Stimulated activated CD8-positive, alpha-beta memory T cell treated with anti-CD3 and anti-CD28 coated beads, Interleukin-7, amount 100 ng/mL, for 48 hours (primary cell): ENCODE measurements around the gene TXNDC2.

Experiments used
- DNase-seq, 2 donors: peaks; one replicate each; pipeline ENCODE4 v3.0.0-alpha.2; 2020; ENCODE audit warnings: low read depth in 1 of 2; ENCODE audit errors: extremely low read depth in 1 of 2

The TXNDC2 gene

DNA sequence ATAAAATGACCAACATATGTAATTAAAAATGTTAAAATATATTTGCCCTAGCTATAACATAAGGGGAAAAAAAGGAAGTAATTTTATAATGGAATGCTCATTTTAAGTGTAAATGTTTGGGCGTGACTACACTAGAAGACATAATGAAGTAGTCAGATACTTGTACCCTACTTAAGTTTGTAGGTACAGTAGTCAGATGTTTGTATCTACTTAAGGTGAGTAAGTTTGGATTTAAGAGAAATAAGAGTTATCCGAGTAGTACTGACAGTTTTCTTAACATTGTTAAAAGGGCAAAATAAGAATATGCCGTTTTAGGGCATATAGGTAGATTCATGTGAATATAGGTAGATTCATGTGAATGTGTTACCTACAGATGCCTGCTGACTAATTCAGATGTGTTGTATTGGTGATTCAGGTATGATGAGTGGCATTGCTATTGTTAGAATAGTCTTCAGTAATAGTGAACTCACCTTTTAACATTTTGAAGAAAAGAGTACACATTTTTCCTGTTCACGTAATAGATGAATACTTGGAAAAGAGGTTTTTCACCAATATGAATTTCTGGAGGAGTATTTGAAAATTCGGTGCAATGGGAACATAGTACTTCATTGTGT lies 43.0 kb downstream of the TXNDC2 start:
- DNase-seq = no peak

DNA sequence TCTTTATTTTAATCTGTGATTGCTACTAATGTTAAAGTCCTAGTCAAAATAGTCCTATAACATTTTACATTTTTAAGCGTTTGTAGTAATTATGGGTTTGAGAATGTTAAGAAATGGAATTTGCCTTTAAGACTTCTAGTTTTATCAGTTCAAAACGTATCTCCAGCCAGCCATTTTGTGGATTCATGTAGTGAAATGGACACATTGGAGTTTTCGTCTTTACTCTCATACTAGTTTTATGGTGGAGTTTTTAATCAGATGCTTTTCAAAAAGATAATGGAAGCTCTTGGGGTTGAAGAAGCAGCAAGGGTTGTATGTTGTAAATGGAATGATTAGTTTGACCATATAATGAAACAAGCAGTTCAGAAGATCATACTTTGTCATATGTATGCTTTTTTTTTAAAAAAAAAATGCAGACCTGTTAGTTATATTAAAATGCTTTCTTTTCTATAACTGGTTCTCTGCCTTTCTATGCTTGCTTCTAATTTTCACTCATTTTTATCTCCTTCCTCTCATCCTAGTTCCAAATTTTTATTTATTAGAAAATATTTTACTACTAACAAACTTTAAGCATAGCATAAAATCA lies 44.6 kb downstream of the TXNDC2 start:
- no peak for DNase-seq

- no peak for DNase-seq
Observed at GRCh38 chr18:9931146-9931545, 45.4 kb downstream of the TXNDC2 start.

DNA sequence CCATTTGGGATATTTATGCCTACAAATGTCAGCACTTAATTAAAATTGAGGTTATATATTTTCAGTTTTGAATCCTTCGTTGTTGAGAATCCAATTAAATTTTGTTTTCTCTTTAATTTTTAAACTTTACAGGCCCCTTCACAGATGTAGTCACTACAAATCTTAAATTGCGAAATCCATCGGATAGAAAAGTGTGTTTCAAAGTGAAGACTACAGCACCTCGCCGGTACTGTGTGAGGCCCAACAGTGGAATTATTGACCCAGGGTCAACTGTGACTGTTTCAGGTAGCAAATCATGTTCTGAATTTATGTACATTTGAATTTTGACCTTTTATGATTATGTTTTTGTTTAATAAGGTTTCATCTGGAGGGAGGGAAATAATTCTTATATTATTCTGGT lies 45.9 kb downstream of the TXNDC2 start:
- DNase-seq = no peak

DNA sequence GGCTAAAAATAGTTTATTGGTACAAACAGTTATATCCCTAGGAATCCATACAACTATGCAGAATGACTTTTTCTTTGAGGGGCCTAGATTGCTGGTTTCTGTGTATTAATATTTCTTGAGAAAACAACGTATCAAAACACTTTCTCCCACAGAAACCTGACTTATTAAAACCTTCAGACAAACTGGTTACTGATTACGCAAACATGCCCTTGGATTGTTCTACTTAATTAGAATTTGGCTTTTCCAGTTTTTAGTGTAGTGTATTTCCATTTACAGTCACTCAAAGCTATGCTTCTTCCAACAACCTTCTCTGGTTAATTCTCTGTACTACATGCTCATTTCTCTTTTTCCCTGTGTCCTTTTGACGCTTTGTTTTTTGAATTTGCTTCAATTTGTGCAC lies 48.1 kb downstream of the TXNDC2 start:
- no peak for DNase-seq

DNA sequence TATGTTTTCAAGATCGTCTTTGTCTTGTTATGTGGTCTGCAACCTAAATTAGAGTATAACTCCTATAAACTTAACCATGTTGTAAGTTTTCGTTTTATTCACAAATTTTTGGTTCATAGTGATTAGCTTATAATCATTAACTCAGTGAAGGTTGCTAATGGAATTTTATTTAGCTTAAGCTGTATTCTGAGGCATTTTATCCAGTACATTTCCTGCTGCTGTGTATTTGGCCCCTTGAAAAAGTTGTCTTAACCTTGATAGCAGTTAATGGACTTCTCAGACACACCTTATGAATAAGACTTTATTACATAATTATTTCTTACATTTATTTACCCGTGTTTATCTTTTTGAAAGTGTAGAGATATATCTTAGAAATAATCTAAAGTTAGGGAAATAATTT lies 48.5 kb downstream of the TXNDC2 start:
- no peak for DNase-seq
